Ectodermal cell (in vitro differentiated cells): Measurements from ENCODE around the gene FRMD5.

ENCODE experiments used
- H3K27ac ChIP-seq: 2 replicates; pipeline ENCODE4 v1.7.0; 2013; ENCODE audit warnings: mild to moderate bottlenecking, low read depth, low read length; ENCODE audit not compliant: insufficient read depth, poor library complexity, severe bottlenecking
- H3K27me3 ChIP-seq: 2 replicates; pipeline ENCODE4 v1.7.0; 2013; ENCODE audit warnings: mild to moderate bottlenecking, low read length; ENCODE audit not compliant: insufficient read depth, control insufficient read depth, poor library complexity, severe bottlenecking
- H3K36me3 ChIP-seq: one replicate; pipeline ENCODE4 v1.7.0; 2013; ENCODE audit warnings: low read length; ENCODE audit not compliant: control insufficient read depth, insufficient read depth
- H3K4me1 ChIP-seq: one replicate; pipeline ENCODE4 v1.7.0; 2013; ENCODE audit warnings: low read length; ENCODE audit not compliant: control insufficient read depth, insufficient read depth
- H3K4me3 ChIP-seq: 2 replicates; pipeline ENCODE4 v1.7.0; 2013; ENCODE audit warnings: low read depth, low read length, control low read depth; ENCODE audit not compliant: insufficient read depth
- H3K9me3 ChIP-seq: 2 replicates; pipeline ENCODE4 v1.7.0; 2013; ENCODE audit warnings: mild to moderate bottlenecking, low read length, moderate library complexity; ENCODE audit not compliant: control insufficient read depth
- WGBS, 2 experiments: methylation state at CpG; one replicate each; pipeline ENCODE4 v1.1.7; 2013; ENCODE audit warnings: missing lambda C conversion rate in 2 of 2; 5-methylcytosine and 5-hydroxymethylcytosine counted together

FRMD5 gene

GRCh38 chr15:43966646-43967045 is 228.4 kb downstream of the FRMD5 start:
- Histone ChIP-seq H3K36me3 (no peaks in the 10 kb centered on the region), H3K27me3 (no peaks in the 10 kb centered on the region), H3K9me3 (no peaks in the 10 kb centered on the region), H3K27ac (no peak overlapping the region), H3K4me3 (no peak overlapping the region), H3K4me1 (no peaks in the 10 kb centered on the region)

- Histone ChIP-seq H3K27me3 (no peaks in the 10 kb centered on the region), H3K4me1 (peaks cover 5% of the 10 kb centered on the region), H3K36me3 (no peaks in the 10 kb centered on the region), H3K9me3 (no peaks in the 10 kb centered on the region), H3K27ac (no peak overlapping the region), H3K4me3 (no peak overlapping the region)
- 94 to 96% methylated on average over 2 of the region's 2 CpGs for WGBS, 2 experiments
Observed at GRCh38 chr15:43958861-43959330, 236.2 kb downstream of the FRMD5 start.

- WGBS, 2 experiments = 96 to 100% methylated on average over 1 of the region's 1 CpG
- Histone ChIP-seq H3K4me3 (no peak overlapping the region), H3K9me3 (no peaks in the 10 kb centered on the region), H3K27ac (no peak overlapping the region), H3K4me1 (peaks cover 5% of the 10 kb centered on the region), H3K27me3 (no peaks in the 10 kb centered on the region), H3K36me3 (no peaks in the 10 kb centered on the region)
Observed at GRCh38 chr15:43957724-43958123, 237.3 kb downstream of the FRMD5 start.

GRCh38 chr15:43955140-43955539 is 239.9 kb downstream of the FRMD5 start:
- Histone ChIP-seq H3K9me3 (no peaks in the 10 kb centered on the region), H3K27ac (no peak overlapping the region), H3K27me3 (no peaks in the 10 kb centered on the region), H3K4me3 (no peak overlapping the region), H3K36me3 (no peaks in the 10 kb centered on the region), H3K4me1 (peaks cover 5% of the 10 kb centered on the region)
- 89 to 96% methylated on average over 1 of the region's 1 CpG for WGBS, 2 experiments

DNA sequence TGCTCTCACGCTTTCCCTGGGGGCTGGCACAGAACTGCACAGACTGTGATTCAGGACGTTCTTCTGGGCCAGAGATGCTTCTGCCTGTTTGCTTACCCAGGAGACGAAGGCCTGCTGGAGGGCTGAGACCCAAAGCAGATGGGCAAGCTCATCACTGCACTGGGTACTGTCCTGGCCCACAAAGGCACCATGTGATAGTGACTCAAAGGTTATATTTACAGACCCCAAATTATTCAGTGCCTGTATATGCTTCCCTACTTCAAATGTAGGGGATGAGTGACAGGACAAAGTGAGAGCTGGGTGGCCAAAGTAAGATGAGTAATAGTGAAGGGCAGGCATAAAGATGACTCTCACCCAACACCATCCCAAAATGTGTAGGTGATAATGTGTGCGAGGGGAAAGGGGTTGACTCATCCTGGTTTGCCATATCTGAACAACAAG is 240.9 kb downstream of the FRMD5 start:
- Histone ChIP-seq H3K4me1 (peaks cover 5% of the 10 kb centered on the region), H3K27me3 (no peaks in the 10 kb centered on the region), H3K9me3 (no peaks in the 10 kb centered on the region), H3K36me3 (no peaks in the 10 kb centered on the region), H3K27ac (no peak overlapping the region), H3K4me3 (no peak overlapping the region)
- 92 to 93% methylated on average over 3 to 4 of the region's 4 CpGs for WGBS, 2 experiments

DNA sequence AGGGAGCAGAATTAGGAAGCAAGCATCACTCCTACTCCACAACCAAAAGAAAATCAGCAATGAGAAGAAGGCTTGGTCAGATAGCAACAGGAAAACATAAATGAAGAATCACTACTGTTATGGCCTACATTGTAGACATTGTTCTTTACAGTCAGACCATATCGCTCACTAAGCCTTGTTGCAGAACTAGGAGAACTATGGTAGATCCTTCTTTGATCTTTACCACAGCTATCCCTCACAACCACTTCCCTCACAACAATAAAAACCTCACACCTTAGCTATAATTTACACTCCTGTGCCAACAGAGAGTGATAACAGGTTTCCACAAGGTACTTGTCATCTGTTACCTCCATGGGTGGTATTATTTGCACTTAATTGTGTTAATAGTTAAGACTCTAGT is 241.7 kb downstream of the FRMD5 start:
- H3K4me1 ChIP-seq = no peaks in the 10 kb centered on the region
- no peaks in the 10 kb centered on the region for H3K36me3 ChIP-seq
- H3K27me3 ChIP-seq = no peaks in the 10 kb centered on the region
- WGBS, 2 experiments = 96 to 97% methylated on average over 1 of the region's 1 CpG
- H3K27ac ChIP-seq = no peak overlapping the region
- H3K4me3 ChIP-seq = no peak overlapping the region
- H3K9me3 ChIP-seq = no peaks in the 10 kb centered on the region

GRCh38 chr15:43950531-43950930 is 244.5 kb downstream of the FRMD5 start:
- 69 to 71% methylated on average over 4 of the region's 4 CpGs for WGBS, 2 experiments
- no peak overlapping the region for H3K4me3 ChIP-seq
- H3K9me3 ChIP-seq = no peaks in the 10 kb centered on the region
- H3K27me3 ChIP-seq = no peaks in the 10 kb centered on the region
- no peaks in the 10 kb centered on the region for H3K4me1 ChIP-seq
- H3K36me3 ChIP-seq = no peaks in the 10 kb centered on the region
- no peak overlapping the region for H3K27ac ChIP-seq

GRCh38 chr15:43948691-43949325 is 246.3 kb downstream of the FRMD5 start:
- Histone ChIP-seq H3K4me1 (no peaks in the 10 kb centered on the region), H3K9me3 (no peaks in the 10 kb centered on the region), H3K36me3 (no peaks in the 10 kb centered on the region), H3K27ac (no peak overlapping the region), H3K27me3 (no peaks in the 10 kb centered on the region), H3K4me3 (no peak overlapping the region)
- WGBS, 2 experiments = 95 to 98% methylated on average over 1 of the region's 1 CpG

DNA sequence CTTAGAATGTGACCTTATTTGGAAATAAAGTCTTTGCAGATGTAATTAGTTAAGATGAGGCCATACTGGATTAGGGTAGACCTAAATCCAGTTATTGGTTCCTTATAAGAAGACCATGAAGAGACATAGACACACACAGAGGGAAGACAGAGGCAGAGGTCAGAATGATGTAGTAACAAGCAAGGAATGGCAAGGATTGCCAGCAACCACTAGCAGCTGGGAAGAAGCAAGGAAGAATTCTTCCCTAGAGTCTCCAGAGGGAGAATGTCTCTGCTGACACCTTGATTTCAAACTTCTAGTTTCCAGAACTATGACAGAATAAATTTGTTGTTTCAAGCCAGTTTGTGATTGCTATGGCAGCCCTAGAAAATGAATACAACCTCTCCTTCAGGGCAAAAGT is 251.6 kb downstream of the FRMD5 start:
- no peaks in the 10 kb centered on the region for H3K4me1 ChIP-seq
- H3K4me3 ChIP-seq = no peak overlapping the region
- no peaks in the 10 kb centered on the region for H3K9me3 ChIP-seq
- no peak overlapping the region for H3K27ac ChIP-seq
- no peaks in the 10 kb centered on the region for H3K27me3 ChIP-seq
- H3K36me3 ChIP-seq = no peaks in the 10 kb centered on the region

DNA sequence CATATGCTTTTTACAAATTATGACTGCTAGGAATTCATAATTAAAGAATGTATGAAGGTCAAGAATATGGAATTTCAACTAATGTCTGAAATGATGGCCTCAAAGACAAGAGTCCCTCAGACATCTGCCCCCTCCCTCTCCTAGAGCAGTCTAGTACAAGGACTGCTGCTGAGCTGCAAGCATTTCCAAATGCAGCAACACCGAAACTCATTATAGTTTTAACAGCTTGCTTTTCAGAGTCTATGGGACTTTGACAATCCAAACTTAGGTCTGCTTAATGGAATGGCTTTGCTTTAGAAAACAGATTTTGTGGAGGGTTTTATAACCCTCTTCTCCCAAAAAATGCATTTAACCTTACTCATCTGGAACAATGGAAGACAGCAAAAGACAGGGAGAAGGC is 252.9 kb downstream of the FRMD5 start:
- Histone ChIP-seq H3K36me3 (no peaks in the 10 kb centered on the region), H3K27me3 (no peaks in the 10 kb centered on the region), H3K4me1 (no peaks in the 10 kb centered on the region), H3K27ac (no peak overlapping the region), H3K9me3 (no peaks in the 10 kb centered on the region), H3K4me3 (no peak overlapping the region)
- WGBS, 2 experiments = 75 to 92% methylated on average over 1 of the region's 1 CpG

- no peaks in the 10 kb centered on the region for H3K9me3 ChIP-seq
- no peaks in the 10 kb centered on the region for H3K4me1 ChIP-seq
- 93 to 98% methylated on average over 2 of the region's 3 CpGs for WGBS, 2 experiments
- no peak overlapping the region for H3K4me3 ChIP-seq
- no peak overlapping the region for H3K27ac ChIP-seq
- H3K27me3 ChIP-seq = no peaks in the 10 kb centered on the region
- no peaks in the 10 kb centered on the region for H3K36me3 ChIP-seq
Observed at GRCh38 chr15:43941555-43941954, 253.5 kb downstream of the FRMD5 start.
